Inflammatory macrophage treated with lipopolysaccharide for 4 hours (primary cell): Measurements from ENCODE around the gene APP.
A peak's percentile ranks its signal among the peaks of the same experiment; 100 is the strongest.
"Not testable (repeated sequence)": the region's sequence is repeated elsewhere in the genome, so short reads cannot be mapped to it uniquely, and the experiment has no call there.

Experiments
- DNase-seq: peaks from one replicate; pipeline ENCODE4 v3.0.0-alpha.2; 2020

Gene APP

DNA sequence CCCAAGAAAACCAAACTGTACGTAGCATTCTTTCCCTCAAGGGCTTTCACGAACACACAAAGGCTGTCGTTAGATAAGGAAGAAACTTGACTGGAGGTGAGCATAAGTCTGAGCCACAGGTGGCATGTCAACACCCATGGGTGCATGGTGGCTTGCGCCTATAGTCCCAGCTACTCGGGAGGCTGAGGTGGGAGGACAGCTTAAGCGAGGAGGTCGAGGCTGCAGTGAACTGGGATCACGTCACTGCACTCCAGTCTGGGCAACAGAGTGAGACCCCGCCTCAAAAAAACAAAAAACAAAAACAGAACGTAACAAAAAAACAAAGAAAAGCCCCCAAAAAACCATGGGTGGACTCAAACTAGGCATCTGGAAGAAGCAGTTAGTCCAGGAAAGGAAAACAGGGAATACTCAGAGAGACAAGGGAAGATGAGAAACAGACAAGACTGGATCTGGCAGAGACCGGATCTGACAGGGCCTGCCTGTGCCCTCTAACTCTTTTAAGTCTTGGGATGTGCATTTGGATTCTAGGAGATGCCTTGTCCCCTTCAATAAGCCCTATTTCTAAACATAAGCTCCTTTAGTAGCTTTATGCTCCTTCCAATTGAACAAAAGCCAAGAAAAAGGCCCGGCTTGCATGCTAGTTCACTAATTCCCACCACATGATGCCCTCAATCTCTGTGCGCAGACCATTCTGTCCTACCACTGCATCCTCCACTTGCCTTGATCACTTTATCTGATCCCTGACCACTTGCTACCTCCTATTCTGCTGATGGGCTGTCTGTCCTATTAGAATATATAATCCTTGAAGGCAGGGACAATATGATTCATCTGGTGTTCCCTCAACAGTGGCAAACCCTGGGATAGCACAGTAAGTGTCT is 73.8 kb downstream of the APP start:
- no peak for DNase-seq

DNA sequence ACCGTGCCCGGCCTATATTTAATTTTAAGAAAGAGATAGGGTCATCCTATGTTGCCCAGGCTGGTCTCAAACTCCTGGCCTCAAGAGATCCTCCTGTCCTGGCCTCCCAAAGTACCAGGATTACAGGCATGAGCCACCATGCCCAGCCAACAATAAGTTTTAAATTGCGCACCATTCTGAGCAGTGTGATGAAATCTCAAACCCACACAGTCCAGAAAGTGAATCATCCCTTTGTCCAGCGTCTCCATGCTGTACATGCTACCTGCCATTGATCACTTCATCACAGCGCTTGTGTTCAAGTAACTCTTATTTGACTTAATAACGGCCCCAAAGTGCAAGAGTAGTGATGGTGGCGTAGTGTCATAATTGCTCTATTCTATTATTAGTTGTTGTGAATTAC is 75.4 kb downstream of the APP start:
- DNase-seq, result no peak

DNA sequence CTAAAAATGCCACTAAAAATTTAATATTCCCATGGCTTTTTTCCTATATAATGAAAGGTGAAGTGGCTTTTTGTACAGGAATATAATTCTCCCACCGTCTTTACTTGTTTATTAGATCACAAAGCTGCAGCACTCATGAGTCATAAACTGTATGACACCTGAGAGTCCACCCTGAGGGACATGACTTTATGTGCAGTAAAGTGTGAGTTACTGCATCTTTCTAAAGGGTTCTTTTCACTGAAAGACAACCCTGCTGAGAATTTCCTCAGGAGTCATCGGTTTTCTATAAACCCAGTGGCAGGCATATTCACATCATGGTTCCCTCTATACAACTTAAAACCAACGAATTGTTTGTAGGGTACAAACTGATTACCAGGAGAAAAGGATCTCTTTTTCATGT is 77.4 kb downstream of the APP start:
- no peak for DNase-seq

DNA sequence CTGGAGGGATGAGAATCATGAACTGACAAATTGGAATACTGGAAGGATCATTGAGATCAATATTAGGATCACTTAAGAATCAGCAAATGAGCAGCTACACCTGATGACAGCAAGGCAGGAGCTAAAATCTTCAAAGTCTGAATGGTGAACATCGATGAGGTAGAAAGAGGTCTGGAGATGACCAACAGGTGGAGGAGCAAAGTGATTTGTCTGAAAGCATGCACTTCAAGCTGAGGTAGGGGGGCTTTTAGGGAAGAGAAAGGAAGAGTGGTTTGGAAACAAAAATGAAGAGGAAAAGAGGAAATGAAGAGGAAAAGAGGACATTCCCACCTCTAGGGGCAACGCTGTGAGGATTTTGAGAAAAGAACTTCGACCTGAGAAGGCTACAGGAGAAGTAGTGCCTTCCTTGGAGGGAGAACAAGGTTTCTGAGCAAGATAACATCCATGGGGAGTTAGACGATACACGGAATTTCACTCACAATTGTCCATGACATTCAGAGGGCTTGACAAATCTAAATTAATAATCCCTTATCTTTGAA is 79.0 kb downstream of the APP start:
- no peak for DNase-seq

DNA sequence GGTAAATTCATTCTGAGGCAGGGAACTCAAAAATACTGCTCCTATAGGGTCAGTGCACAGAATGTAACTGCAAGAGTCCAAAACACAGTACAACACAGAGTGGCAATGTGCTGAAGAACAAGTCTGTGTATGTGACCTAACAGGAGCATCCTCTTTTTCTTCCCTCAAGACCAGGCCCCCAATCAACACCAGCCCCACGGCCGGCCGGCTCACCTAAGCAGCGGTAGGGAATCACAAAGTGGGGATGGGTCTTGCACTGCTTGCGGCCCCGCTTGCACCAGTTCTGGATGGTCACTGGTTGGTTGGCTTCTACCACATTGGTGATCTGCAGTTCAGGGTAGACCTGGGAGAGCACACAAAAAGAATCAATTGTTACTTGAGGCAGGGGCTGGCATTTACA is 80.8 kb downstream of the APP start:
- no peak for DNase-seq

DNA sequence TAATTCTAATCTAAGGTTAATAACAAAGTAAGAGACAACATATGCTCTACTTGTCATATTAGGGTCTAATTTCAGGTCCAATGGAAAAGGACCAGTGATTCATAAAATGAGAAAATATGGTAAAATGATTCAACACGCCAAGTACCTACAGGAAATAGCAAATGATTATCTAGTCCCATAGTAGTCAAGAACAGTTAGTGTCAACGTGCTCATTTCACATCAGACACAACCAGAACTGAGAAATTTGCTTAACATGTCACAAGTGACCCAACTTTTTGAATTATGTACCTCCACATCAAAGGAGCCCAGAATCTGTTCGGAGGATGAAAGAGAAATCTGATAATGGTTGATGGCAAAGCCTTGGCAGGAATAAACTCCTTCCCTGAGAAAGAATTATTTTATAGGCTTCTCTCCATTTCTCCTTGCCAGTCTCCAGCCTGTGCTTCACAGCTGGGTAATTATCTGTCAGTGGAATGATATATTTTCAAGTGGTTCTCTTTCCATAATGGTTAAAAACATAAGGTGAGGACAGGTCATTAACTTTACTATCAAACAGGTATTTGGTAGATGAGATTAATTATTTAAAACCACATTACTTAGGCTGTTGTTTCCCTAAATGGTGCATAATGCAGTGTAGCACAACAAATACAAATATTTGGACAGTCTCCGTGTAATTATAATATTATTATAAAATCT is 83.2 kb downstream of the APP start:
- no peak for DNase-seq

DNA sequence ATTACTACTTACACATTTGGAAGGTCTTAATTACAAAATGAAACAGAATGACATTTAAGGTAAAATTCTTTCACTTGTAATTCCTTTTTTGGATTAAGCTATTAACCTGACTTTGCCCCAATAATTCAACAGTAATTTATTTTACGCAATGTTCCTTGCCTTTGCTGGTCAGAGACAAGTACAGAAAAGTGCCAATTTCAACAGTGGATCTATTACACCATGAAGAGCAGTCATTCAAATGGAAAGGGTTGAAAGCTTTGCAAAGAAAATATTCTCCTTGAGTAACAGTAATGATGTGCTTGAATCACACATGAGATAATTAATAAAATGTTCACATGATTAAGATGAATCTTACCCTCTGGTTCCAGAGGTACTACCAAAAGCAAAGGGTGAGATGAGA is 84.7 kb downstream of the APP start:
- no peak for DNase-seq

DNA sequence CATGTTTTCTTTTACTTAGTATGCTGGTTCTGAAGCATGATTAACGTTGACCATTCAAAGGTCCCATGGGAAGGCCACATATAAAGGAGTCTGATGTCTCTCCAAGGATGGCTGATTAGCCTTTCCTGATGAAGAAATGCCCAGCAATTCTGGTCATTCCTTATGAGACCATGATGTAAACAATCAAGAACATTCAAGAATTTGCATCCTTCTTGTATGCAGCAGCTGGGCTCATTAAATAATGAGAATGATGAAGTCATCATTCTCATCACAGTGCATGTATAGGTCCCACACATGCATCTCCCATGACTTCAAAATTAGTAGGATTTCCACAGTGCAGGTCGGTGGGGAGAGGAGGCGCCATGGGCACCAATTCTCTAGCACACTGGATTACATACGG is 85.4 kb downstream of the APP start:
- no peak for DNase-seq

DNA sequence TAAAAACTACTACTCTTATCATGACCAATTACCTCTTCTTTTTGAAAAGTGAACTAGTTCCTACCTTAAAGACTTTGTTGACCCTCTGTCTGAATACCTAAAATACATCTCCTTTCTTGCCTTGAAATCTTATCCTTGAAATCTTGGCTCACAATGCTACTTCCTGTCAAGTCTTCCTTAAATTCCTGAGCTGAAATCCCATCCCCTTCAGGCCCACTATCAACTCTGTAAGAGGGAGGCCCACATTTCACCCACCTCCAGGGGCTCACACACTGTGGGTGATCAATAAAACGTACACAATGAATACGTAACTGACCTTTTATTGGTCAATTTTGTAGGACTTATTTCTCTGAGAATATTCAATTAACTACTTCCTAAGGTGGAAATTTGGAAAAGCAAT is 88.0 kb downstream of the APP start:
- DNase-seq, result no peak

DNA sequence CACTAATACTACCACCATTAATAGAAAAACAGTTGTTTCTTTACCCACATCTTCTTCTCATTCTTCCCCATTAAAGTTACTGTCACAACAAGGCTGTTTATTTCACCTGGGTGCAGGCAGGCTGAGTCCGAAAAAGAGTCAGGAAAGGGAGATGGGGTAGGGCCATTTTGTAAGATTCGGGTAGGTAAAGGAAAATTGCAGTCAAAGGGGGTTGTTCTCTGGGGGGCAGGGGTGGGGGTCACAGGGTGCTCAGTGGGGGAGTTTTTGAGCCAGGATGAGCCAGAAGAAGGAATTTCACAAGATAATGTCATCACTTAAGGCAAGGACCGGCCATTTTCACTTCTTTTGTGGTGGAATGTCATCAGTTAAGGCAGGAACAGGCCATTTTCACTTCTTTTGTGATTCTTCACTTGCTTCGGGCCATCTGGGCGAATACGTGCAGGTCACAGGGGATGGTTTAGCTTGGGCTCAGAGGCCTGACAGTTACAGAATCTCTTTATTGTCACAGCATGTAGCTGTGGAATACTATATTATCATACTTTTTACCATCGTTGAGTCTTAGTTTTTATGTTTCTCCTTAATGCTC is 89.3 kb downstream of the APP start:
- not testable (repeated sequence) for DNase-seq

DNA sequence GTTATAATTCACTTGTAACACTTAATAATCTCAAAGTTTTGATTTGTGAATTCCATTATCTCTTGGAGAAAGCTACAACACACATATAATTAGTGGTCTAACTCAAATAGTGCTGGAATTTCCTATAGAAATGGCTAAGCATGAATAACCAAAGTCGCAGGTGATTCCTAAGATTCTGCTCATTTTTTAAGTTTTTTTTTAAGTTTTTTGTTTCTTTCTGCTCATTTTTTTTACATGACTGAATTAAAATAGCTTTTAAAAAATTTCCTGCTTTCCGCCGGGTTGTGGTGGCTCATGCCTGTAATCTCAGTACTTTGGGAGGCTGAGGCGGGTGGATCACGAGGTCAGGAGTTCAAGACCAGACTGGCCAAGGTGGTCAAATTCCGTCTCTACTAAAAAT is 90.4 kb downstream of the APP start:
- no peak for DNase-seq

DNA sequence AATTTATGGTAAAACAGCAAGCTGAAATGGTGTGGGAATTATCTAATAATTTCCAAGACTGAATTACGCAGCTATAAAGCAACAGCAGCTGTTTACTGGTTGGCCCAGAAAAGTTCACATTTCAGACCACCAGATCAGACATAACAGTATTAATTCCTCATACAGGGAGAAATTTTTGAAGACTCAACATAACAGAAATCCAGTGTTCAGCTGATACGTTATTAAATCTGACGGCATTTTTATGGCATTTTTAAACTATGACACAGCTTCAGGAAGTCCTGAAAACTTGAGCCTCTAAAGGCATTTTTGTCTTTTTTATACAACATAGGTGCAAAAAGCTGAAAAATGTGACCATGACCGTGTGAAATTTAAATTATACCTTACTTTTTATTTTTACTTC is 91.2 kb downstream of the APP start:
- DNase-seq, result no peak

DNA sequence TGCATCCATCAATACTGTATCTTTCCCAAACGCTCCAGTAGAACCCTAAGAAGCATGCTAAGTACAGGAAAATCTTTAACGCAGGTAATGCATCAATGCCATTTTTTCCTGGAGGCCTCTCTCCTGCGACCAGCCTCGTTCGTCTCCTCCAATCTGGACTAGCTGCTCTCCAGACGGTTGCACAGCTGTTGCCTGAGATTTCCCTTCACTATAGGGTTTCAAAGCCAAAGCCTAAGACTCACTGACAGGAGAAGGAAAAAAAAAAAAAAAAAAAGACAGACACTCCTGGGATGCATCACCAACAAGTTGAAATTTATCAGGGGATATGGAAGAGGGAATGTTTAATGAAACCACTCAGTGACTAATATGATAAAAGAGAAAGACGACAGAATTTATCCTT is 93.0 kb downstream of the APP start:
- no peak for DNase-seq

DNA sequence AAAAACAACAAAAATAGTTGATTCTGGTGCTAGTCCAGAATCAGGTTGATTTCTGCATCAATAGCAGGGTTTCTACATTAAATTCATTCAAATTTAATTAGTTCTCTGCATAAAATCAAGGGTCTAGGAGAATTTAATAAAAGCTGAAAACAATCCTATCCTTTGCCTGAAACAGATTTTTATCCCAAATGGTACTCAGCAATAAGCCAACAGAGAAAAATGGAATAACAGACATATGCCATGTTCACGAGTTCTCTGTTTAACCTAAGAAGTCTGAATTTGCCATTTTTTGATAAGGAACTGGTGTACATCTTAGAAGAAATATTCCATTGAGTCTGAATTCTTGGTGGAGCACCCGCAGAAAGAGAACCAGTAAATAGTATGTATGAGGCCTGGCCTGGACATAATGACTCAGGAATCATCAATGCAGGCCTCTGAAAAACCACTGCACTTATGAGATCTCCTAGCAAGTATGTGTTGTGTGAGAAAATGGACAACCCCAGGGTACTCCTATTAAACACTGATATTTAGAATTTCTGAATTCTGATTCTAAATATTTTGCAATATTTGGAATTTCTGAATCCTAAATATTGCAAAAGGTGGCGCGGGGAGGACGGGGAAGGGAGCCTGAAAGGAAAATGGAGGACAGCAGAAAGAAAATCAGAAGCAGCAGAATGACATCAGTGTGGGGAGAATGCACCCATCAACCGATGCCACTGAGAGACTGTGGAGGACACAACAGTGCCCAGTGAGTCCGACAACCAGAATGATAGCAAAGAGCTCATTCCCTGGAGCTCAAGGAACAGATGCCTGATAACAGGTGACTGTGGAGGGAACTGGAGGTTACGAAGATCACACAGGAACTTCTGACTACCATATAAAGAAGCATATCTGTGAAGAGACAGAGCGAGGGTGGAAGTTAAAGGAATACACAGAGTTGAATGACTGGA is 97.6 kb downstream of the APP start:
- no peak for DNase-seq

DNA sequence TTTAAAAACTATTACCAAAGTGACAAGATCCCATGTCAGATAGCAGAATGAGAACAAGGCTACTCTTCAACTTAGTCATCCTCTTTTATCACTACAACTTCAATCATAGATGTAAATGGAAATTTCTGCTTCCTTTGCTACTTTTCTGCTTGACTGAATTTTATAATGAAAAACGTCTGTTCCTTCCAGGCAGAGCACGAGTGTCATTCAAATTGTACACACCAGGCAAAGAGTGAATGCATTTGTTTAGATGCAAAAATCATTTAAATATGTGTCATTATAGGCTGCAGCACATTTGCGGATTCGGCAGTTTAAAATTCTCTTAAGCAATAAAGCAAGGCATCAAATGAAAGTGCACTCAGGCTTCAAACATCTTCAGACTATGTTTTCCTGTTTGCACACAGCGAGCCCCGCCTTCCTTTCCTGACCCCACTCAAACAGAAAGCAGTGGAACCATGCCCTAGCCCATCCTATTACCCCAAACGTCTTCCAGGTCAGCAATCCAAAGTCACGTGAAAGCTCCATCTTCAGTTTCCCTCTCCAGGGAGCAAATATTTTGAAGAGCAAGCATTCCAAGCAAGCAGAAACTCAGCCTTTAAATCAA is 99.6 kb downstream of the APP start:
- peak; percentile 26 for DNase-seq

DNA sequence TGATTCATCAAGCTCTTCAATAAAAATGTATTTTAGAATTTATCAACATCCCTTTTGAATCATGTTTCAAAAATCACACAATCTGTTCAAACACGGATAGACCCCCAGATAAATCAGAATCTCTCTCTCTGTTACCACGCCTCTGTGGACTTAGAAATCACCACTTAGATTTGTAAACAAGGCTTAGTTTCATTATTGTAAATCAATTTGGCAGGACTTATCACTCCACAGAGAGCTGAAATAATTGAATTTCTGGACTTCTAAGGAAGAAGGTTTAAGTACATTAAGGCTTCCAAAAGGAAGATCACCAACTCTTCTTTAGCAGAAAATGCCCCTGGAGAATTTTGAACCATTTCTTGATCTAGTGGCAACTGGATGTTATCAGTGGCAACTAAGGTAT is 100.4 kb downstream of the APP start:
- no peak for DNase-seq

DNA sequence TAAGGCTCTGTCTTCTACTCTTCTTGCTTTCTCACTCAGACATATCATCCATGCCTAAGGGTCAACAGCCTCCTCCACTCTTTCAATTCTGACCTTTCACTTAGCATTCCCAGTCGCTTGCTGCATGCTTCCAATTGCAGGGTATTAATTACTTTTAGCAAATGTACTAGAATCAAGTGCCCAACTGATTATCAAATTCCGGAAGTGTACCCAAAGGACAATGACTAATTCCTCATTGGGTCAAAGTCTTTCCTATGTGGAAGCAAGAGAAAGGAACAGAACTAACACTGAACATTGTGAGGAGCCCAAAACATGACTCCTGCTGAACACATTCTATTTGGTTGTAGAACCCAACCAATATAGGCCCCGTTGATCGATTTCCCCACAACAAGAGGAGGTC is 101.8 kb downstream of the APP start:
- no peak for DNase-seq

DNA sequence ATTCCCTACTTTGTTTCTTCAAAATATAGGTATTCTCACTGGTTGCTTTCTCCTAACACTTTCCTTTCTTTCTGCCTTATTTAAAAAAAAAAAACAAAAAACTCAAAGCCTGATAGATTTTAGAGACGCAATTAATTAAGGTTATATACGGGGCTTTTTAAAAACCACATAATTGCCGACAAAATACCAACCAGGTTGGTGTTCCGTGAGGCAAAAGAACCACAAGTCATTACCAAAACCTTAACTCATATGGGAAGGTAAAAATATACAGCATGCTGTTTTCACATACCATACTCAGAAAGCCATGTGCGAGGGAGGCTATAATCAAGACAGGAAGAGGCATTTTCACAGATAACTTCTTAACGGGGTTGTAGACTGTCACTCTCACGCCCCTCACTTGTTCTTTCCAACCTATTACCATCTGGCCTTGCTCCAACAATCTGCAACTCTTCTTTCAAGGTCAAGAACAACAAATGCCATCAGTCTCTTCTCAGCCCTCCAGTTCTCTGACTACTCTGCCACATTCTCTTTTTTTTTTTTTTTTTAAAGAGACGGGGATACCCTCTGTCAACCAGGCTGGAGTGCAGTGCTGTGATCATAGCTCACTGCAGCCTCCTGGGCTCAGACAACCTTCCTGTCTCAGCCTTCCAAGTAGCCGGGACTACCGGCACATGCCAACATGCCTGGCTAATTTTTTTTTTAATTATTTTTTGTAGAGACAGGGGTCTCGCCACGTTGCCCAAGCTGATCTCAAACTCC is 102.6 kb downstream of the APP start:
- DNase-seq, result no peak

DNA sequence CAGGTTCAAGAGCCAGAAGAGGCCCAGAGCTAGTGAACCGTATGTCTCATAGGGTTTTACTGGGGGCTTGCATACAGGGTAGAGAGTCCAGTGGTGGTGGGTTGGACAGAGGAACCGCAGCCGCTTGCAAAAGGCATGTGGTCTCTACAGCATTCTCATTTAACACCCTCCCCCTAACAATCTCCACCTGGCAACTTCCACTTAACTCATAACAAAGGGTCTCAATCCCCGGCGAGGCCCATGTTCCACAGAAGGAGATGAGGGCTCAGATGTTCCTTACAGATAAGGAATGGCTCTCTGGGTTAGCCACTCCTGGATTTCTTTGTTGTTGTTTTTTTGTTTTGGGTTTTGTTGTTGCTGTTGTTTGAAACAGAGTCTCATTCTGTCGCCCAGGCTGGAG is 106.1 kb downstream of the APP start:
- no peak for DNase-seq

DNA sequence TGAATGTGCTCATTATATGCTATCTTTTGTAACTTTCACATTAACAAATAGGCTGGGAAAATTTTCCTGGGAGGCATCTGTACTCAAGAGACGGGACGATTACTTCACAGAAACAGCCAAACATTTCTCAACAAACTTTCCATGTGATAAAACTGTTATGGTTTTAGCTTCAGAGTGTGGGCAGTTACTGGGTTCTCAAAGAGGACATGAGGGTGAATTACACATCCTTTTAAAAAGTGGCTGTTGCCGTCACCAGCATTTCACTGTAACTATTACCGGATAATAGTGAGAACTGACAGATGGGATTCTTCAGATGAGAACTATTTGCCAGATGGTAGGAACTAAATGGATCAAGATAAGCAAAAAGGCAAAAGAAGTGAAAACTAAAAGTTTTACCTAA is 109.1 kb downstream of the APP start:
- DNase-seq, result peak; percentile 95

DNA sequence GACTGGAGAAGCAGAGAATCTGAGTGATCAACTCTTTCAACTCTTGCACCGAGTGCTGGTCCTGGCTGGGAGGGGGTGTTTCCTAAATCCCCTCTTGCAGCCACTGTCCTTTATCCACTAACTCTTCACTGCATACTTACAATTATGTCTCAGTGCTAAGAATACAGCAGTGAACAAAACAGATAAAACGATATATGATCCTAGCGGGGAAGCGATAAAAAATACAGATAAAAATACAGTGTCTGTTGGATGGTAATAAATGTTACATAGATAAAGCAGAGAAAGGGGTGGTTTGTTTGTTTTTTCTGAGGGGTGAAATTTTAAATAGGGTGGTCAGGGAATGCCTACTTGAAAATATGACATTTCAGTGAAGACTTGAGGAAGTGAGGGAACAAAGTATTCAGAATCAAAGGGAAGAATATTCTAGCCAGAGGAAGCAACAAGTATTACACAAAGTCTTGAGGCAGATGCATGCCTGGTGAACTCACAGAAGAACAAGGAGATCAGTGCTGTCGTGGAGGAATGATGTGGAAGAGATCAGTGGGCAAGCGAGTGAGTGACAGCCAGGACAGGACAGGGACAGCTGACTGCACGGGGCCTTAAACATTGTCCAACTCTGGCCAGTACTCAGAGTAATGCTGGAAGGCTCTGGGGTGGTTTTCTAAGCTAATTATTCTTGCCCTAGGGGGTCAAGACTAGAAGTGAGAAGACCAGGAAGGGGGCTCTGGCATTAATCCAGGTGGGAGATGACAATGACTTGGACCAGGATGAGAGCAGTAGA is 110.0 kb downstream of the APP start:
- peak; percentile 49 for DNase-seq
